Upper lobe of left lung (tissue), 6 donors: ENCODE data around the gene PRELP. TPM values are rescaled to one million over a fixed set of nuclear protein-coding genes. Genes with fewer than 3 reads are reported as not detected.
"Not testable (repeated sequence)": the region's sequence is repeated elsewhere in the genome, so short reads cannot be mapped to it uniquely, and the experiment has no call there.

Experiments used
- ATAC-seq, 2 donors: fragments of 200-7000 bp; cut with Tn5 transposase; one replicate each; pipeline ENCODE4 v1.9.1; 2022; ENCODE audit warnings: mild to moderate bottlenecking in 2 of 2, moderate library complexity in 2 of 2; ENCODE audit not compliant: low FRiP score in 2 of 2
- DNase-seq, 2 donors: peaks; one replicate each; pipeline ENCODE4 v3.0.0-alpha.2; 2019 to 2020
- H3K27ac ChIP-seq, 4 donors: fragments of 200-600 bp; sonication (generic); one replicate each; pipeline ENCODE4 v1.5.1; 2016 to 2019
- H3K27me3 ChIP-seq, 4 donors: fragments of 200-600 bp; sonication (generic); one replicate each; pipeline ENCODE4 v1.5.1; 2017 to 2019
- H3K36me3 ChIP-seq, 4 donors: fragments of 200-600 bp; sonication (generic); one replicate each; pipeline ENCODE4 v1.5.1; 2016 to 2019
- H3K4me1 ChIP-seq, 4 donors: fragments of 200-600 bp; sonication (generic); one replicate each; pipeline ENCODE4 v1.5.1; 2018 to 2019
- H3K4me3 ChIP-seq, 4 donors: fragments of 200-600 bp; sonication (generic); one replicate each; pipeline ENCODE4 v1.5.1; 2017 to 2019; ENCODE audit warnings: mild to moderate bottlenecking in 2 of 4, moderate library complexity in 1 of 4
- H3K9me3 ChIP-seq, 4 donors: fragments of 200-600 bp; sonication (generic); one replicate each; pipeline ENCODE4 v1.5.1; 2018 to 2019
- EP300 ChIP-seq, 4 donors: sonication (generic); formaldehyde crosslinking; IDR thresholded peaks; one replicate each; pipeline ENCODE4 v1.5.1; 2017; ENCODE audit warnings: antibody characterized with exemption in 4 of 4, control low read depth in 2 of 4
- POLR2A ChIP-seq, 4 donors: fragments of 450-650 bp; IDR thresholded peaks; one replicate each; pipeline ENCODE4 v1.5.1; 2016 to 2017; ENCODE audit warnings: antibody characterized with exemption in 4 of 4, mild to moderate bottlenecking in 2 of 4
- POLR2AphosphoS5 ChIP-seq, 2 donors: sonication (generic); formaldehyde crosslinking; IDR thresholded peaks; one replicate each; pipeline ENCODE4 v1.5.1; 2017; ENCODE audit warnings: antibody characterized with exemption in 2 of 2
- WGBS, 2 donors: methylation state at CpG; one replicate each; pipeline ENCODE4 v1.1.5; 2017 to 2018; 5-methylcytosine and 5-hydroxymethylcytosine counted together
- total RNA-seq, 6 donors: library from RNA; depleted of rRNA in 4 of 6; stranded (reverse); fragments of >200 nt in 4 of 6; gene quantifications; one replicate each; pipeline versions ENCODE4 v1.1.0 to v1.2.1, GENCODE V29; 2016 to 2021
- TF ChIP-seq, protein P1 (sequence below), 6 experiments: fragments of 450-650 bp in 4 of 6; fragments of 200-600 bp in 2 of 6; sonication (generic) in 2 of 6; IDR thresholded peaks; one replicate each; pipeline ENCODE4 v1.5.1; 2016 to 2019; ENCODE audit warnings: antibody characterized with exemption in 6 of 6
- donor health status: DM: no; HTN: no; CAD: no; lungs with moderate emphysema.
- donor health status: DM: no; HTN: yes; CAD: no; lungs with severe emphysema.

The PRELP gene
- total RNA-seq, 6 donors from 2014 or later: 30.4 to 104 (median 47.3) TPM

DNA sequence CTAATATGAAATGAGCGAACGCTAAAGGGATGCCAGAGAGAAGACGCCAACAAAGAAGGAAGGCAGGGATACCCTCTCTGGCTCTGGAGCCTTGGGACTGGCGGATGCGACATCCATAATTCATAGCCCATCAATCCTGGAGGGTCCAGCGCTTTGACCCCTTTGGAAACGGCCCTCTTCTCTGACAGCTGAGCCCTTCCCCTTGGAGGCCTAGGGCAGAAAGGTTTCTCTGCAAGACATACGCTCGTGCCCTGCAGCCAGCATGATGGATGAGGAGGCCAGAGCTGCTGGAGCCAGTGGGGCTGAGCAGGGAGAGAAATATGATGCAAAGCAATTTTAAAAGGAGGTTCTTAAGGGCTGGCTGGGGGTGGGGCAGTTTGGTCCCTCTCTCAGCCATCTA lies 40.6 kb downstream of the PRELP start:
- Histone ChIP-seq H3K36me3 (no peaks in the 10 kb centered on the region), H3K4me3 (no peak overlapping the region), H3K9me3 (no peaks in the 10 kb centered on the region), H3K27ac (no peak overlapping the region), H3K4me1 (peaks cover 22 to 33% (median 26%) of the 10 kb centered on the region in 4 donors), H3K27me3 (no peaks in the 10 kb centered on the region)
- TF ChIP-seq, protein P1, sequence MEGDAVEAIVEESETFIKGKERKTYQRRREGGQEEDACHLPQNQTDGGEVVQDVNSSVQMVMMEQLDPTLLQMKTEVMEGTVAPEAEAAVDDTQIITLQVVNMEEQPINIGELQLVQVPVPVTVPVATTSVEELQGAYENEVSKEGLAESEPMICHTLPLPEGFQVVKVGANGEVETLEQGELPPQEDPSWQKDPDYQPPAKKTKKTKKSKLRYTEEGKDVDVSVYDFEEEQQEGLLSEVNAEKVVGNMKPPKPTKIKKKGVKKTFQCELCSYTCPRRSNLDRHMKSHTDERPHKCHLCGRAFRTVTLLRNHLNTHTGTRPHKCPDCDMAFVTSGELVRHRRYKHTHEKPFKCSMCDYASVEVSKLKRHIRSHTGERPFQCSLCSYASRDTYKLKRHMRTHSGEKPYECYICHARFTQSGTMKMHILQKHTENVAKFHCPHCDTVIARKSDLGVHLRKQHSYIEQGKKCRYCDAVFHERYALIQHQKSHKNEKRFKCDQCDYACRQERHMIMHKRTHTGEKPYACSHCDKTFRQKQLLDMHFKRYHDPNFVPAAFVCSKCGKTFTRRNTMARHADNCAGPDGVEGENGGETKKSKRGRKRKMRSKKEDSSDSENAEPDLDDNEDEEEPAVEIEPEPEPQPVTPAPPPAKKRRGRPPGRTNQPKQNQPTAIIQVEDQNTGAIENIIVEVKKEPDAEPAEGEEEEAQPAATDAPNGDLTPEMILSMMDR (IDR thresholded peaks at IDR 0.05): no peak
- TF ChIP-seq EP300 (IDR thresholded peaks at IDR 0.05): no peak
- no peak for TF ChIP-seq POLR2A (IDR thresholded peaks at IDR 0.05)
- TF ChIP-seq POLR2AphosphoS5 (IDR thresholded peaks at IDR 0.05): no peak
- DNase-seq (no peak), ATAC-seq (no peak)
- 92 to 98% methylated on average over 9 of the region's 9 CpGs for WGBS, 2 donors

DNA sequence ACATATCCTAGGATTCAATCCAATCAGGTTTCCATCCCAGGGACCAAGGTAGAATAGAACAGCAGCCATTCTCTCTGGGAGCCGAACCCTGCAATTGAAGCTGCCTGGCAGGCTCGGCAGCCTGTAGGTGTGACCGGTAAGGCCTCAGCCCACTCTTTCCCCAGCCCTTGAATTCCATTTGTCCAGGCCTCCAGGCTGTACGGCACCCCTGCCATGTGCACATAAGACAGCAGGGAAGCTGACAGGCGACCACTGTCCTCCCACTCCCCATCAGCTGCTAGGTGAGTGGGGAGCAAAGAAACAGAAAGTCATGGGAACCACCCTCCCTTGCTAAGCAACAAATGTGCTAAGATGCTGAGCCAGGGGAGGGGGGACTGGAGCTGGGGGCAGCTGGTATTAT lies 41.3 kb downstream of the PRELP start:
- Histone ChIP-seq H3K4me1 (peaks cover 21 to 33% (median 25%) of the 10 kb centered on the region in 4 donors), H3K27me3 (no peaks in the 10 kb centered on the region), H3K4me3 (no peak overlapping the region), H3K36me3 (no peaks in the 10 kb centered on the region), H3K27ac (no peak overlapping the region), H3K9me3 (no peaks in the 10 kb centered on the region)
- TF ChIP-seq EP300 (IDR thresholded peaks at IDR 0.05) (no peak), POLR2A (IDR thresholded peaks at IDR 0.05) (no peak), POLR2AphosphoS5 (IDR thresholded peaks at IDR 0.05) (no peak)
- TF ChIP-seq, protein P1 (IDR thresholded peaks at IDR 0.05): no peak
- 71% methylated on average over 4 of the region's 5 CpGs for WGBS, 2 donors
- DNase-seq: no peak
- no peak for ATAC-seq

DNA sequence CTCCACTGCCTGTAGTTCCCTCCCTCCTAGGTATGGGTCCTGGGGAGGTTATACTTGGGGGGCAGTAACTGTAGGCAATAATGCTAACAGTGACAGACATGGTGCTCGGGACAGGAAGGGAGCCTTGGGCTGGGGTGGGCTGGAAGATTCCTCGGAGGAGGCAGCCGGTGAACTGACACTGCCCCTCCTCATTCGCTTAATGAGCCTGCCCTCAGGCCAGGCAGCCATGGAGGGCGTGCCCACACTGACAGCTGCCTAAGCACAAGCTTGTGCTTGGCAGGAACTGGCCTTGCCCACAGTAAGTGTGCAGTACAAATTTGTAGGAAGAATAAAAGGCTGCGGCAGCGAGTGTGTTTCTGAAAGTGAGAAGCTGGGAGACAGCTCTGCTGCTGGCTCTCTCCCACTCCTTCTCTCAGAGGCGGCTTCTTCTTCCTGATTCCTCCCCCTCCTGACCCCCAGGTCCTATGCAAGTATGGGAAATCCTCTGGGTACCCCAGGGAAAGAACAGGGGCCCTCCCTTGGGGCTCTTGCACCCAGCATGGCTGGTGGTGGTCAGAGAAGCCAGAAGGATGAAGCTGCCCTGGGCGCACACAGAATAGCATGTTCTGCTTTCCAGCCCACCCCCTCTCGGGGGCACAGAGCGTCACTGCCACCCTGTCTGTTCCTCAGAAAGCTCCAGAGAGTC lies 42.0 kb downstream of the PRELP start:
- no peaks in the 10 kb centered on the region for H3K36me3 ChIP-seq
- ATAC-seq: no peak
- peaks cover 14 to 28% (median 20%) of the 10 kb centered on the region in 4 donors for H3K4me1 ChIP-seq
- H3K9me3 ChIP-seq: no peaks in the 10 kb centered on the region
- no peaks in the 10 kb centered on the region for H3K27me3 ChIP-seq
- no peak for DNase-seq
- no peak overlapping the region for H3K27ac ChIP-seq
- WGBS, 2 donors: 83 to 90% methylated on average over 11 of the region's 11 CpGs
- no peak for TF ChIP-seq EP300 (IDR thresholded peaks at IDR 0.05)
- no peak for TF ChIP-seq POLR2A (IDR thresholded peaks at IDR 0.05)
- TF ChIP-seq, protein P1 (IDR thresholded peaks at IDR 0.05): no peak
- TF ChIP-seq POLR2AphosphoS5 (IDR thresholded peaks at IDR 0.05): no peak
- no peak overlapping the region for H3K4me3 ChIP-seq

DNA sequence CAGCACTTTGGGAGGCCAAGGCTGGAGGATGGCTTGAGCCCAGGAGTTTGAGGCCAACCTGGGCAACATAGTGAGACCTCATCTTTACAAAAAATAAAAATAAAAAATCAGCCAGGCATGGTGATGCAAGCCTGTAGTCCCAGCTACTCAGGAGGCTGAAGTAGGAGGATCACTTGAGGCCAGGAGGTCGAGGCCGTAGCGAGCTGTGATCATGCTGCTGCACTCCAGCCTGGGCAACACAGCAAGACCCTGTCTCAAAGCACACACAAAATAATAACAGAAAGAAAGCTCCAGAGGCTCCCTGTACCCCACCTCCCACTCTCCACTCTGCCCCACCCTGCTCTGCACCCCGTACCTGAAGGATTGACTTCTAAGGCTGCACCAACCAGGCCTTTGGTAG lies 42.5 kb downstream of the PRELP start:
- not testable (repeated sequence) for H3K27me3 ChIP-seq, H3K36me3 ChIP-seq, H3K27ac ChIP-seq, ATAC-seq, DNase-seq, H3K4me3 ChIP-seq, H3K9me3 ChIP-seq
- peaks cover 9 to 22% (median 14%) of the 10 kb centered on the region in 4 donors for H3K4me1 ChIP-seq
- WGBS, 2 donors: 91 to 93% methylated on average over 4 of the region's 4 CpGs

DNA sequence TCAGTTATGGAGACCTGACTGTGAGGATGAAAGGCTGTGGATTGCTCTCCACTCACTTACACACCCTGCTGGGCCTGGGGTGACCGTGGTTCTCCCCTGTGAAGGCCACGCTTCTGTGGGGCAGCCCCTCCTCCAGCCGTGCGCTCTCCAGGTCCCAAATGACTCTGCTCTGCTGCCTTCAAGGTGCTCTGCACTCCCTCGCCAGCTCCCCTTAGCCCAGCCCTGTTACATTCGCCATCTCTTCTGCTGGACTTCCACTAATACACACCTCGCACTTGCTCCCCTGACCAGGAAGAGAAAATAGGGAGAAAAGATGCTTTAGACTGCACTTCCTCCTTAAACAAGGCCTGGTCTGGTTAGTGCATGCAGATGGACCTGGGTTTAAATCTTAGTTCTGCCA lies 42.9 kb downstream of the PRELP start:
- TF ChIP-seq POLR2A (IDR thresholded peaks at IDR 0.05) (no peak), POLR2AphosphoS5 (IDR thresholded peaks at IDR 0.05) (no peak), EP300 (IDR thresholded peaks at IDR 0.05) (no peak)
- TF ChIP-seq, protein P1 (IDR thresholded peaks at IDR 0.05): no peak
- no peak for ATAC-seq
- Histone ChIP-seq H3K4me3 (no peak overlapping the region), H3K4me1 (peaks cover 5 to 18% (median 10%) of the 10 kb centered on the region in 4 donors), H3K36me3 (no peaks in the 10 kb centered on the region), H3K27me3 (no peaks in the 10 kb centered on the region), H3K27ac (no peak overlapping the region), H3K9me3 (no peaks in the 10 kb centered on the region)
- 97 to 98% methylated on average over 4 to 7 of the region's 7 CpGs for WGBS, 2 donors
- DNase-seq: no peak
